Adrenal gland (tissue), 5 donors: ENCODE data around the gene GHDC.
"Not testable (repeated sequence)": the region's sequence is repeated elsewhere in the genome, so short reads cannot be mapped to it uniquely, and the experiment has no call there.

Source experiments
- POLR2A ChIP-seq, 2 donors: fragments of 450-650 bp; IDR thresholded peaks; one replicate each; pipeline ENCODE4 v1.6.1; 2017; ENCODE audit warnings: antibody characterized with exemption in 2 of 2, mild to moderate bottlenecking in 2 of 2, moderate library complexity in 1 of 2
- TF ChIP-seq, protein P1 (sequence below), 6 experiments: fragments of 450-650 bp in 4 of 6; fragments of 200-600 bp in 2 of 6; sonication (generic) in 1 of 6; IDR thresholded peaks; 1 replicate in 5 of 6; 2 replicates in 1 of 6; pipeline versions ENCODE4 v1.5.1 to v1.8.0; 2016 to 2021; ENCODE audit warnings: antibody characterized with exemption in 6 of 6, mild to moderate bottlenecking in 2 of 6, moderate library complexity in 1 of 6
- donor health status: DM: no; HTN: no; CAD: no.

DNA sequence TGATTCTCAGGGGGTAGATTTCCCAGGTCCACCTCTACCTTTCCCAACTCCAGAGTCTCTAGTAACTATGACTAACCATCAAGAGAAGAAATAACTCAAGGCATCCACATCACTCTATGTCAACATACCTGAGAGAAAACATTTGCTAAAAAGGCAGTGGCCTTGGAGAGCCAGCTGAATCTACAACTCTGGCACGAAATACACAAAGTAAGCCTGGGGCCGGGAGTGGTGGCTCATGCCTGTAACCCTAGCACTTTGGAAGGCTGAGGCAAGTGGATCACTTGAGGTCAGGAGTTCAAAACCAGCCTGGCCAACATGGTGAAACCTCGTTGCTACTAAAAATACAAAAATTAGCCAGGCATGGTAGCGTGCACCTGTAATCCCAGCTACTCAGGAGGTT is 51.2 kb downstream of the GHDC start:
- not testable (repeated sequence) for TF ChIP-seq POLR2A (IDR thresholded peaks at IDR 0.05)
- TF ChIP-seq, protein P1, sequence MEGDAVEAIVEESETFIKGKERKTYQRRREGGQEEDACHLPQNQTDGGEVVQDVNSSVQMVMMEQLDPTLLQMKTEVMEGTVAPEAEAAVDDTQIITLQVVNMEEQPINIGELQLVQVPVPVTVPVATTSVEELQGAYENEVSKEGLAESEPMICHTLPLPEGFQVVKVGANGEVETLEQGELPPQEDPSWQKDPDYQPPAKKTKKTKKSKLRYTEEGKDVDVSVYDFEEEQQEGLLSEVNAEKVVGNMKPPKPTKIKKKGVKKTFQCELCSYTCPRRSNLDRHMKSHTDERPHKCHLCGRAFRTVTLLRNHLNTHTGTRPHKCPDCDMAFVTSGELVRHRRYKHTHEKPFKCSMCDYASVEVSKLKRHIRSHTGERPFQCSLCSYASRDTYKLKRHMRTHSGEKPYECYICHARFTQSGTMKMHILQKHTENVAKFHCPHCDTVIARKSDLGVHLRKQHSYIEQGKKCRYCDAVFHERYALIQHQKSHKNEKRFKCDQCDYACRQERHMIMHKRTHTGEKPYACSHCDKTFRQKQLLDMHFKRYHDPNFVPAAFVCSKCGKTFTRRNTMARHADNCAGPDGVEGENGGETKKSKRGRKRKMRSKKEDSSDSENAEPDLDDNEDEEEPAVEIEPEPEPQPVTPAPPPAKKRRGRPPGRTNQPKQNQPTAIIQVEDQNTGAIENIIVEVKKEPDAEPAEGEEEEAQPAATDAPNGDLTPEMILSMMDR (IDR thresholded peaks at IDR 0.05), result not testable (repeated sequence)
